Activated CD8-positive, alpha-beta memory T cell treated with anti-CD3 and anti-CD28 coated beads for 1 hour (primary cell): ENCODE results near the gene RMI1.
A peak's percentile ranks its signal among the peaks of the same experiment; 100 is the strongest.
"Not testable (repeated sequence)": the region's sequence is repeated elsewhere in the genome, so short reads cannot be mapped to it uniquely, and the experiment has no call there.

Experiments
- DNase-seq, 2 donors: peaks; one replicate each; pipeline ENCODE4 v3.0.0-alpha.2; 2020; ENCODE audit warnings: low read depth in 1 of 2; ENCODE audit errors: extremely low read depth in 1 of 2

The RMI1 gene

GRCh38 chr9:83980395-83981125 lies at the start of gene RMI1:
Gene RMI1, plus strand, starts transcription at chr9:83980805. Its CDS starts 20,182 bp downstream, at chr9:84000987.
- peak; percentile 98 to 99 for DNase-seq

GRCh38 chr9:83930881-83931280 lies 49.7 kb upstream of the RMI1 start:
- no peak for DNase-seq

DNA sequence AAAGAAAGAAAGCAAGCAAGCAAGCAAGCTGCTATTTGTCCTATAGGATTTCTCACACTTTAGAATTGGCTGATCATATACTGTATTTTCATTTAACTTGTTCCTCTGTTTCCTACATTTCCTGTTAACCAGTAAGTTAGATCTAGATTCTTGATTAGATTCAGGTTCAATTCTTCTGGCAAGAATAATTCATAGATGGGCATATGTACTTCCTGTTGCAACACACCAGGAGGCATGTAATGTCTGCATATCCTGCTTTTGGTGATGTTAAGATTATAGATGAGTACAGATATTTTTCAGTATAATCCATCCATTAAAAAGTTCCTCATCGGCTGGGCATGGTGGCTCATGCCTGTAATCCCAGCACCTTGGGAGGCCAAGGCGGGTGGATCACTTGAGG lies 48.6 kb upstream of the RMI1 start:
- DNase-seq, result no peak

DNA sequence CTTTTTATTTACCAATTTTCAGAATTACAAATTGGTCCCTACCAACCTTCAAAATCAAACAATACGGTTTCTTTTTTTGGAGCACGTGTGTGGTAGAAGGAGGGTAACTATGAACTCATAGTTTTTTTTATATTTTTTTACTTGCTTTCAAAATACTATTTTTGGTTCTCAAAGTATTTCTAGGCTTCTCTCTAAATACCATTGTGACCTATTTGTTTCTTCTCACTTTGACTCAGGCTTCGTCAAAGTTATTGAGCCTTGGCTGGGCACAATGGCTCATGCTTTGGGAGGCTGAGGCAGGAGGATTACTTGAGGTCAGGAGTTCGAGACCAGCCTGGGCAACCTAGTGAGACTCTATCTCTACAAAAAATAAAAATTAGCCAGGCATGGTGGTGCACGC lies 47.8 kb upstream of the RMI1 start:
- no peak for DNase-seq

GRCh38 chr9:83933790-83934189 lies 46.8 kb upstream of the RMI1 start:
- DNase-seq, result no peak

DNA sequence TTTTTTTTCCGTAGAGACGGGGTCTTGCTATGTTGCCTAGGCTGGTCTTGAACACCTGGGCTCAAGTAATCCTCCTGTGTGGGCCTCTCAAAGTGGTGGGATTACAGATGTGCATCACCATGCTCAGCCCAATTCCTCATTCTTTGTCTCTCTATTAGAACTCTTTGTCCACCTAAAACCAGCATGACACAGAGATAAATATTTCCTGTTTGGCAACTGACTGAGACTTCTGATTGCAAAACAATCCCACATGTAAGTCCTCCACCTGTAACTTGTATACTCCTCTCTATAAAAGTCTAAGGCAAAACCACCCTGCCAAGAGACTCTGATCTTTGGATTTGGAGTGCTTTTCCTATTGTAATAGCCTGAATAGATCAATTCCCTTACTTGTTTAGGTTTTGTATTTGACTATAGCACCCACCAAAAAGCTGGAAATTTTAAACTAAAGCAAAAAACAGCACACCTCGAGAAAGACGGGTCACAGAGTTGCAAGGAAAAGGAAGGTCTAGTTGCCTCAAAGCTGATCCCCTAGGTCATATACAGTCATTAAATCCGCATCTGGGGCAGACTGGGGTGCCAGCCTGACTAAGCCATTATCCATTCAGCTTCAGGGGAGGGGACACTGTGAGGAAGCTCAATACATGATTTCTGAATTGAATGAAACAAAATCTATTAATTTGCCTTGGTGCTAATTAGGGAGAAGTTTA lies 45.9 kb upstream of the RMI1 start:
- DNase-seq, result no peak

DNA sequence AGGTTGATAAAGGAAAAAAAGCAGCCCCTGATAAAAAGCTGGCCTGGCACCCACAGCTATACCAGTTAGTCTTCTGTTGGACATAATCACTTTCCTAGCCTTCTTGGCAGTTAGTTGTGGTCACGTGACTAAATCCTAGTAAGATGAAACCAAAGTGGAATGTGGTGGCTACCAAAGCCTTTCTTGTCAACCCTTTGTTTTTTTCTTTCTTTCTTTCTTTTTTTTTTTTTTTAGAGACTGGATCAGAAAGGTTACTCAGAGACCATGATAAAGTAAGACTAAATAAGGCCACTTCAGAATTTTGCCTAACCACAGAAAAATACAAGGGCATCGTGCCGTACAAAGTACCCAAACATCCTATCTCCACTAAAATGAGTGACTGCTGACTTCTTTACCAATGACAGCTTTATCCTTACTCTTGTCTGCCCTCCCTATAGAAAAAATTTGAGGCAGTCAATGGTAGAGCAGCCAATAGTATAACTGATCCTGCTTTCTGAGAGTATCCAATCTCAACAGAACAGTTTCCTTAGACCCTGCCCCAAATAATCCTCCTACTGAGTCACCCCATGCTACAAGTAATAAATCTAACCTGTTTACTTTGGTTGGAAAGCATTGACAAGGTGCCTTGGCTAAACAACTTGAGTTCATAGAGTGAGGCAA lies 45.2 kb upstream of the RMI1 start:
- no peak for DNase-seq

- no peak for DNase-seq
Measured at GRCh38 chr9:83936523-83936922, 44.1 kb upstream of the RMI1 start.

GRCh38 chr9:83937861-83938455 lies 42.6 kb upstream of the RMI1 start:
- no peak for DNase-seq

DNA sequence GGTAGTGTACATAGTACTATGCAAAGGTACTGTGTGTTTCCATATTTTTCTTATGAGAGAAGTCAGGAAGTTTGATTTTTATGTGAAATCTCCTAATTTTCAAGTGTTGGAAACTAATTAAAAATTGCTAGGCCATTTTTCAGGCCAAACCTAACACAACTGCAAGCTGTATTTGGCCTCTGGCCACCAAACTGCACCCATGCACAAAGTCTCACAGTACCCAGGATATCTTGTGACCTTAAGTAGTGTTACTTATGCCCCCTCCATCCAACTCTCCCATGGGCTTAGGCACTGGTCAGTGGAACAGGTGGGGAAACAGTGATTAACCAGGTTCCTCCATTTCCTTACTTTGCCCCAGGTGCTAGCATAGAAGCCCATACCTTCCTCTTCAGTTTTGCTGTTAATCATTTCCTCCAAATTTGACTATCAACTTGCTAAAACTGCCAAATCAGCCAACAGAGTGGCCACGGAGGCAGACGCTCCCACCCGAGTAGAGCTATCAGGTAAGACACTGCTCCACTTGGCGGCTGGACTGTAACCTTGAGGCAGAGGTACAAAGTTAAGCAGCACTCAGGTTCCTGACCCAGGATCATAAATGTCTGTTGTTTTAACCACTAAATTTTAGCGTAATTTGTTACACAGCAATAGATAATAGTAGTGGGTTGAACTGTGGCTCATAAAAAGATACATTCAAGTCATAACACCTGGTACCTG lies 39.9 kb upstream of the RMI1 start:
- DNase-seq, result no peak

DNA sequence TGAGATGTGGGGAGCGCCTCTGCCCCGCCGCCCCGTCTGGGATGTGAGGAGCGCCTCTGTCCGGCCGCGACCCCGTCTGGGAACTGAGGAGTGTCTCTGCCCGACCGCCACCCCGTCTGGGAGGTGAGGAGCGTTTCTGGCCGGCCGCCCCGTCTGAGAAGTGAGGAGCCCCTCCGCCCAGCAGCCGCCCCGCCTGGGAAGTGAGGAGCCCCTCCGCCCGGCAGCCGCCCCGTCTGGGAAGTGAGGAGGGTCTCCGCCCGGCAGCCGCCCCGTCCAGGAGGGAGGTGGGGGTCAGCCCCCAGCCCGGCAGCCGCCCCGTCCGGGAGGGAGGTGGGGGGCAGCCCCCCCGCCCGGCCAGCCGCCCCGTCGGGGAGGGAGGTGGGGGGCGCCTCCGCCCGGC lies 32.5 kb upstream of the RMI1 start:
- not testable (repeated sequence) for DNase-seq

DNA sequence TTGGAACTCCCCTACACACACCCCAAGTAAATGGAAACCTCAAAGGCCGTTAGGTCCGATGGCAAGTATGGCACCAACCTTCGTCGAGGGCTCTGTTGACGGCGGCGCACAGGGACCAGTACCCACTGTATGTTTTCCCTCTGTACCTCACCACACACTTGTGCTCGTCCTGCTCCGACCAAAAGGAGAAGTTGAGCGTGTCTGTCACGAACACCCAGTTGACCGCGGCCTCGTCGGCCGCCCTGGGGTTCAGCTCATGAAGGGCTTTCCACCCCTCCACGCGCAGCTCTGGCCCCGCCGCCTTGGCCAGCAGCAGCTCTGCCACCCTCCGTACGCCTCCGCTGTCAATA lies 24.5 kb upstream of the RMI1 start:
- peak in 1 of 2 donors; percentile 6 for DNase-seq

DNA sequence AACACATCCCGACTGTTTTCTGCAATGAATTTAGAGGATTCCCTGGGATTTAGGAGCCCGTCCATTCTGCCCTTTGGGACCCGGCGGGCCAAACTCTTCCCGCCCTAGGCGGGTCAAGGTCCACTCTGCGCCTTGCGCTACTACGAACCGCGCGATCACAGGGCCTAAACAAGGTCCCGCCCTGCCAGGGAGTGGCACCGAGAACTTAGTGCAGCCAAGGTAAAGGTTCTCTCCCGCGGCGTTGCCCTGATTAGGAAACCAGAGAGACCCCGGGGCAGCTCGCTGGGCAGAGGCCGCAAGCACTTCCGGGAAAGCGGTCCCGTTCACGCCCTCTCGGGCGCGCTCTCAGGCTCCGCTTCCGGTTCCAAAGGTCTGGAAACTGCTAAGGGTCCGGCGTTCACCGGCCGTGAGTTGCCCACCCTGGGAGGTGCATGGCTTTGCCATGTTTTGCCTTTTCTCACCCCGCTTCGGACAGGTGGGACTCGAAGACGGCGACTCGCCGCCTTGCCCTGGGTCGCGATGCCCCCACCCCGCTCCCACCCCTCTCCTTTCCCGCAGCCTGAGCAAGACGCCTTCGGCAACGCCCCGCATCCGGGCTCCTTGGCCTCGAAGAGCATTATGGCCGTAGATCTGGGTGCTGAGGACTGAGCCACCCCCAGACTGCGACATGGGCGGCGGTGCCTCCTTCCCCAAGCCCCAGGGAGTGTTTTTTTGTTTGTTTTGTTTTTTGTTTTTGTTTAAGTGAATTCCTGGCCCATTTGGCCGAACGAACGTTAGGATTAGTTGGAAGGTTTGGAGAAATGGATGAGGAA lies 24.0 kb upstream of the RMI1 start:
- peak in 1 of 2 donors; percentile 38 for DNase-seq

DNA sequence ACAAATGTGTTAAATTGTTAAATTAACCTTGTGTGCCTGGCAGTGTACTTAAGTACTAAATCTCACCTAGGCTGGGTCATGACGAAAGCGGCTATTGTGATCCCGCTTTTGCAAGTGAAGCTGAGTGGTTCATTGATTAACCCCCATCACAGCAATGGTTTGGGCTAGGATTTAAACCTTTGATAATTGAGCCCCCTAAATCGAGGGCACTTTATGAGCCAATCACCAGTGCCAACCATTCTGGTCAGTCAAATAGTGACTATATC lies 23.4 kb upstream of the RMI1 start:
- no peak for DNase-seq

DNA sequence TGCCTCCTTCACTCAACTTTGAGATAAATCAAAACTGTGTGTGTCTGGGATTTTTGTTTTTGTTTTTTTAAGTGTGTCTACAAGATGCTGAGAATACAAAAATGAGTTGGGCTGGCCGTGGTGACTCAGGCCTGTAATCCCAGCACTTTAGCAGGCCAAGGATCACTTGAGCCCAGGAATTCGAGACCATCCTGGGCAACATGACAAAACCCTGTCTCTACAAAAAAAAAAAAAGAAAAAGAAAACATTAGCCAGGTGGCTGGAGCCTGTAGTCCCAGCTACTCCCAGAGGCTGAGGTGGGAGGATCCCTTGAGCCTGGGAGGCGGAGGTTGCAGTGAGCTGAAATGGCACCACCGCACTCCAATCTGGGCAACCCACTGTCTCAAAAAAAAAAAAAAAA lies 21.5 kb upstream of the RMI1 start:
- DNase-seq, result no peak

DNA sequence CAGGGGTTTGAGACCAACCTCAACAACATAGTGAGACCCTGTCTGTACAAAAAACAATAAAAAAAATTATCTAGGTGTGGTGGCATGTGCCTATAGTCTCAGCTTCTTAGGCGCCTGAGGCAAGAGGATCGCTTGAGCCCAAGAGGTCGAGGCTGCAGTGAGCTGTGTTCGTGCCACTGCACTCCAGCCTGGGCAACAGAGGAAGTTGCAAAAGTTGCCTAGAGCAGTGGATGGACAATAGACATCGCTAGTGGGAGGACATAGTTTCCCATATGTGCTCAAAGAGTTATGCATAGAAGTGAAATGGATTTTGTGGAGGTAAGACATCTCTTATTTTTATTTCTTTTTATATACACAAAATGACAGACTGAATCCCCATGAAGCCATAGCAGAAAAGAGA lies 19.6 kb upstream of the RMI1 start:
- DNase-seq, result no peak

- no peak for DNase-seq
Measured at GRCh38 chr9:83962165-83962564, 18.4 kb upstream of the RMI1 start.

DNA sequence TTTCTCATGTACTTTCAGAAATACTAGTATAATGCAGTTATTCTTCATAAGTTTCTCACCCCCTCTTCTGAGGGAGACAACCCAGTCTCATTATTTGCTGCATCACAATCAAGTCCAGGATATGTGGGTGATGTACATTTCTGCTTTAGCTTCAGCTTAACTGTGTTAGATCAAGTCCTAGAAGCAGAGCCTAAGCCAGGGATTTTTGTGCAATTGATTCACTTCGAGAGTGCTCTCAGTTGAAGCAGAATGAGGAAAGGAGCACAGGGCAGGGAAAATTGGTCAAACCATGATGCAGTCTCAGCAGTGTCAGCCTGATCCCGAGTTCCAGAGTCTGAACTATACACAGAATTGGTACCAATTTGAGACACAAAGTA lies 15.6 kb upstream of the RMI1 start:
- DNase-seq, result no peak

DNA sequence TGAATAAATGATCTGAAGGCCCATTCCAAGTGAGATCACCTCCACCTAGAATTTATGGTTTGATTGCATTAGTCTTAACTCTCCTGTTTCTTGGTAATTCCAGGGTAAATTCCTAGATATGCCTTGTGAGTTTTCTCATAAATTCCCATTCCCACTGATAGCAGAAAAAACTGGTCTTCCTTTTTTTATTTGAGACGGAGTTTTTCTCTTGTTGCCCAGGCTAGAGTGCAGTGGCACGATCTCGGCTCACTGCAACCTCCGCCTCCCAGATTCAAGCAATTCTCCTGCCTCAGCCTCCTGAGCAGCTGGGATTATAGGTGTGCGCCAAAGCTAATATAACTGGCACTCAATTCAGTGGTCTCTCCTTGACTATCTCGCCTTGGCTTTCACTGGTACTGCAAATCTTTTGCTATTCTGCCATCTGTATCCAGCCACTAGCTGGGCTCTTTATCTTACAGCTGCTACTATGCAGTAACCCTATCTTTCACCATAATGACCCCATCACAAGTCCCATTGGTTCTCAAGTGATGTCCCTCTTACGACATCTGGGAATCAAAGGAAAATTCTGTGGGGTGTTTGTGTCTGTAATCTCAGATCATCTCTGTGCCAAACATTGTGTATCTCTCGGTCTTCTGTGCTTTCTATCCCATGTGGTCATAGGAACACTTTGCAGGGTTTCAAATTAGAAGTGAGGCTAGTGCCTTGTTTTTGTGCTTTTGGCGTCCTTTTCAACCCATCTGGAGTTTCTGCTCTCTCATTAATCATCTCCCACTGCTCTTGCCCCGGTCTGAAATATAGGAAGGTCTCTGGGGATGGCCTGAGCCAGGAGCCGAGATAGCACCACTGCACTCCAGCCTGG lies 15.0 kb upstream of the RMI1 start:
- no peak for DNase-seq

- DNase-seq, result no peak
Measured at GRCh38 chr9:83966209-83966582, 14.4 kb upstream of the RMI1 start.
